ENCODE measurements around the gene CDC14A. TPM values are rescaled to one million over a fixed set of nuclear protein-coding genes. Genes with fewer than 3 reads are reported as not detected.

CDC14A gene
- total and polyA plus RNA-seq, 12 donors, result 0.85 to 19.2 (median 4.1) TPM

DNA sequence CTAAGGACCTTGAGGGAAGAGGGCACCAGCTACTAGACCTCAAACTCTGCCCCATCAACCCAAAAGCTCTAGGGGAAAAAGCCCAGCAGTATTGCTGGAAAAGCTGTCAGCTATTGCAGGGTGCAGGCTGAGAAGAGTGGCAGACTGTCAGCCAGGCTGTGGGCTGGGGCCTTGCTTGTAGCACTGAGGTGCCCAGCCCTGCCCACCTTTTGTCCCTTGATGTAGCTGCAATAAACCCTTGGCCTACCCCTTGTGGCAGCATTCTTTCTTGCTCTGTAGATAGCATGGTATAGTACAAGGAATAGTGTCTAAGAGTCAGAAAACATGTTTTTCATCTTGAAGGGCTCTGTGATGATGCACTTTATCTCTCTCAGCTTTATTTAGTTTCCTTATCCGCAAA lies 39.4 kb downstream of the CDC14A start:
- Histone ChIP-seq H3K4me1 (replicated peaks in 1 of 2) (peaks cover 0 to 4% of the 10 kb centered on the region in 2 donors), H3K27ac (no peak overlapping the region), H3K27me3 (no peaks in the 10 kb centered on the region), H3K36me3 (replicated peaks in 1 of 2) (no peaks in the 10 kb centered on the region), H3K4me3 (no peak overlapping the region), H3K9me3 (replicated peaks in 1 of 3) (no peaks in the 10 kb centered on the region)
- DNase-seq, result no peak
- TF ChIP-seq CTCF (IDR thresholded peaks at IDR 0.05), result no peak
- no peak for TF ChIP-seq POLR2A (IDR thresholded peaks at IDR 0.05)
- WGBS, 4 donors, result 71 to 80% (median 77%) methylated on average over 1 of the region's 1 CpG
- intact Hi-C loops (cut with DNase I), result no loop called here

DNA sequence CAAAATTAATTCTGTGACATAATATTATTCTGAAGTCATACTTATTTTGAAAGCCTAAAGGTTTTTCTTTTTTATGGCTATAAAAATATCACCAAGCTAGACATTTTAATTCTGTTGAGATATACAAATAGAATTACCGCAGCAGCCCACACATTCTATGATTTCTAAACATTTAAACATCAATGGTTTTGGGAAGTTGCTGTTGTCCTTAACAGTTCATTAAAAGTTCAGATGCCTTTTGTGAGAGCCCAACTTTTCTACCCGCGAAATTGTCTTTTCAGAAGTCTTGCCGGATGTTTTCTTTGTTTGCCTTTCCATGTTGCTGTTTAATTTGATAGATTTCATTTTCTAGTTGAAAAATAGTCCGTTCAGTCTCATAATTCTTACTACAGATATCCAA lies 40.5 kb downstream of the CDC14A start:
- intact Hi-C loops (cut with DNase I), result no loop called here
- Histone ChIP-seq H3K27me3 (no peaks in the 10 kb centered on the region), H3K4me3 (no peak overlapping the region), H3K36me3 (replicated peaks in 1 of 2) (no peaks in the 10 kb centered on the region), H3K4me1 (replicated peaks in 1 of 2) (no peaks in the 10 kb centered on the region), H3K27ac (no peak overlapping the region), H3K9me3 (replicated peaks in 1 of 3) (no peaks in the 10 kb centered on the region)
- 65 to 76% (median 73%) methylated on average over 5 of the region's 5 CpGs for WGBS, 4 donors
- TF ChIP-seq POLR2A (IDR thresholded peaks at IDR 0.05), result no peak
- TF ChIP-seq CTCF (IDR thresholded peaks at IDR 0.05), result no peak
- DNase-seq, result no peak

GRCh38 chr1:100394285-100394684 lies 42.0 kb downstream of the CDC14A start:
- Histone ChIP-seq H3K4me3 (no peak overlapping the region), H3K9me3 (replicated peaks in 1 of 3) (no peaks in the 10 kb centered on the region), H3K27ac (no peak overlapping the region), H3K36me3 (replicated peaks in 1 of 2) (no peaks in the 10 kb centered on the region), H3K4me1 (replicated peaks in 1 of 2) (no peaks in the 10 kb centered on the region), H3K27me3 (no peaks in the 10 kb centered on the region)
- intact Hi-C loops (cut with DNase I), result no loop called here
- no peak for DNase-seq
- 78 to 91% (median 84%) methylated on average over 1 of the region's 1 CpG for WGBS, 4 donors
- TF ChIP-seq CTCF (IDR thresholded peaks at IDR 0.05) (no peak), POLR2A (IDR thresholded peaks at IDR 0.05) (no peak)

GRCh38 chr1:100395913-100396312 lies 43.6 kb downstream of the CDC14A start:
- Histone ChIP-seq H3K4me3 (no peak overlapping the region), H3K4me1 (replicated peaks in 1 of 2) (peaks cover 0 to 4% of the 10 kb centered on the region in 2 donors), H3K36me3 (replicated peaks in 1 of 2) (no peaks in the 10 kb centered on the region), H3K27ac (no peak overlapping the region), H3K9me3 (replicated peaks in 1 of 3) (no peaks in the 10 kb centered on the region), H3K27me3 (no peaks in the 10 kb centered on the region)
- intact Hi-C loops (cut with DNase I), result no loop called here
- no peak for TF ChIP-seq CTCF (IDR thresholded peaks at IDR 0.05)
- 88 to 96% (median 94%) methylated on average over 5 of the region's 5 CpGs for WGBS, 4 donors
- DNase-seq, result no peak

Data from adrenal gland (tissue), 12 donors.